Stimulated activated CD8-positive, alpha-beta memory T cell treated with anti-CD3 and anti-CD28 coated beads, Interleukin-4, amount 100 ng/mL, for 1 hour (primary cell): ENCODE measurements around the gene ATG5.
"Not testable (repeated sequence)": the region's sequence is repeated elsewhere in the genome, so short reads cannot be mapped to it uniquely, and the experiment has no call there.

Experiments
- DNase-seq, 2 donors: peaks; one replicate each; pipeline ENCODE4 v3.0.0-alpha.2; 2020; ENCODE audit warnings: low read depth in 2 of 2, low spot score in 1 of 2

The ATG5 gene

GRCh38 chr6:106159531-106159940 lies 166.0 kb downstream of the ATG5 start:
- DNase-seq = no peak

DNA sequence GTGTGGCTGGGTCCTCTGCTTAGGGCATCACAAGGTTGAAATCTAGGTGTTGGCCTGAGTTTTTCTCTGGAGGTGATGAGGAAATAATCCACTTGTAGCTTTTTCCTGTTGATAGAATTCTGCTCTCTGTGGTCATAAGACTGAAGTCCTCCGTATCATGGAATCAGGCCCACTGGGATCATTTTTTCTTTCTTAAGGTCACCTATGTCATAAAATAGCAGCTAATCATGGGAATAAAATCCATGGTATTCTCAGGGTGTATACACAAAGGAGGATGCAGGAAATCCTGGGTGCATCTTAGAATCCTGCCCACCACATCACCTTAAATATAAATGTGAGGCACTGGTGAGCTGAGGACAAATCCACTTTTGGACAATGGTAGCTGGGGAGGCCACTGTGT lies 166.7 kb downstream of the ATG5 start:
- DNase-seq = no peak

- no peak for DNase-seq
Observed at GRCh38 chr6:106156863-106157262, 168.7 kb downstream of the ATG5 start.

- no peak for DNase-seq
Observed at GRCh38 chr6:106156413-106156812, 169.1 kb downstream of the ATG5 start.

GRCh38 chr6:106155219-106155830 lies 170.2 kb downstream of the ATG5 start:
- no peak for DNase-seq

DNA sequence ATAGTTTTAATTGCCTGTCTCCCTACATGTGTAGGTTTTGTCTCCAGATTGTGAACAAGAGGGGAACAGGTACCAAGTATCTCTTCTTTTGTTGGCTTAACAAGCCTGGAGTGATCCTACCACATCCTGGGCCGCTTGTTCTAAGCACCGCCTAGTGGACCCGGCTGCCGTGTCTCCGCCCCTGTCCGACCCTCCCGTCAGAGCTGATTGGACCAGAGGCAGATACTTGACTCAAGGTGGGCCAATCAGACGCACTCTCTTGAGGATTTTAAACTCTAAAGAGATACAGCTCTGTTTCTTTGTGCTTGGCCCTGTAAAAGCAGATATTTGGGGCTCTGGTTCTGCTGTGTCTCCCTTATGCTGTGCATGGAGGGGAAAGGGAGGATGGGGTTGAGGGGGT lies 171.2 kb downstream of the ATG5 start:
- DNase-seq = no peak

DNA sequence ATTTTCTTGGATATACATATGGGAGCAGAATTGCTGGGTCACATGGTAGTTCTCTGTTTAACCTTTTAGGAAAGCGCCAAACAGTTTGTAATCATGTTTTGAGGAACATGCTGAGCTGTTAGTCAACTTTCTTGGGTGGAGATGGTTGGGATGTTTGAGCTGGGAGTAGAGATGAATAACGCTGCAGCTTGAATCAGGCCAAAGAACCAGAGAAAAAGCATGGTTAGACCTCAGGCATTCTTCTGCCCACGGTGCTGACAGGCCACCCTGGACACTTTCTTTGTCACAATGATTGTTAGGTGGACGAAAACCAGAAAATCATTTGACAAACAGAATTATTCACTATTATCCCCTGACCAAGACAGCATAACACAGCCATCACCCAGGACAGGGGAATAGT lies 172.6 kb downstream of the ATG5 start:
- no peak for DNase-seq

GRCh38 chr6:106152476-106152875 lies 173.1 kb downstream of the ATG5 start:
- DNase-seq = not testable (repeated sequence)

GRCh38 chr6:106149472-106150069 lies 176.0 kb downstream of the ATG5 start:
- DNase-seq = no peak

- no peak for DNase-seq
Observed at GRCh38 chr6:106147476-106147875, 178.1 kb downstream of the ATG5 start.

DNA sequence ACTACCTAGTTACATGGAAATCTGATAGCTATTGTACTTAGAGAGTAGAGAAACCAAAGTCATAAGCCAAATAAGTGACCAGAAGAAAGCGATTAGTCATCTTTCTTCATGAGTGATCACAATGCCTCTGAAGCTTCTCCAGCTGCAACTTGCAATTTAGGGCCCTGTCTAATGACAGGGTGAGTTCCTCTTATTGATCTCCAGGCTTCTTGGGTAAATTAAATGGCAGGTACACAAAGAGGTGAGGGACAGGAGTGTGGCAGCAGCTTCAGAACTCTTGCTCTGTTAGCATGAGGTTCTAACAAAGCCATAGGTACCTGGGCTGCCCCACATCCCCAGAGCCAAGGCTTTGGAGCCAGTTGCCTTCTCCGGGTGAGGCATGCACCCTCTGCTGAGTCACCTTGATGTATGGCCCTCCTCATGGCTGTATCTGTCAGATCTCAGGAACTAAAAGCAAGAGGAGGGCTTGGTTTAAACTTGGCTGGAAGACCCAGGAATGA lies 178.7 kb downstream of the ATG5 start:
- DNase-seq = no peak

GRCh38 chr6:106145741-106146227 lies 179.8 kb downstream of the ATG5 start:
- no peak for DNase-seq

GRCh38 chr6:106145144-106145543 lies 180.4 kb downstream of the ATG5 start:
- DNase-seq = no peak

DNA sequence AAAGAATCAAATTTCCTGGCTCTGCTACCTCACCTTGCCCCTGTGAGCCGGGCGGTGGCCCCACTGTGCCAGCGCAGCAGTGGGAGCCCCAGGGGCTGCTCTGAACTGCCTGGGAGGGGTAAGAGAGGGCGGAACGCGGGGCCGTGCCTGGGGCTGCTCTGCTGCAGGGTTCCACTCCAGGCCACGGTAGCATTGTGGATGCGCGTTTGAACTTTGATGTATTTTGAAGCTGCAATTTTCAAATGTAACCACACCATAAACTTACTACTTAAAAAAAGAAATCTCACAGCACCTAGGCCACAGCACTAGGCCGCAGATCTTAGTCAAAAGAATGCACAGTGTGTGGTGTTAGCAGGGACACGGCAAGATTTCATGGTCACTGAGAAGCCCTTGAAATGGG lies 181.9 kb downstream of the ATG5 start:
- no peak for DNase-seq

GRCh38 chr6:106142876-106143431 lies 182.6 kb downstream of the ATG5 start:
- DNase-seq = no peak

GRCh38 chr6:106141441-106142237 lies 183.9 kb downstream of the ATG5 start:
- no peak for DNase-seq

DNA sequence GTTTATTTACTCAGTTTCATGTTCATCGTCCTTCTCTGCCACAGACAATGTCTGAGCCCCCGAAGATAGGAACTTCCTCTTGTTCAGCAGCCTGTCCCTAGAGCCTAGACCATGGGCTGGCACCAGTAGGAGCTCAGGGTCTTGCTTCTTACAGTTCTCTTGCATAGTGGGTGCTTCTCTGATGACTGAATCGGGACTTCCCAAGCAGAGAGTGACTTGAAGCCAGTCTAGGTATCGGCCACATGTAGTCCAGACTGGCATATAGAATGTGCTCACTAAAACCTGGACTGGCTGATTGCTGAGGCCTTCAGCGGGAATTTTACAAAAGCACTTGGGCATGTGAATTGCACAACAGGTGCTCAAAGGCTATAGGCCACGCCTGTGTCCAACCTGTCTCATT lies 187.4 kb downstream of the ATG5 start:
- DNase-seq = no peak

GRCh38 chr6:106136845-106137244 lies 188.7 kb downstream of the ATG5 start:
- DNase-seq = no peak

GRCh38 chr6:106135911-106136571 lies 189.5 kb downstream of the ATG5 start:
- no peak for DNase-seq

DNA sequence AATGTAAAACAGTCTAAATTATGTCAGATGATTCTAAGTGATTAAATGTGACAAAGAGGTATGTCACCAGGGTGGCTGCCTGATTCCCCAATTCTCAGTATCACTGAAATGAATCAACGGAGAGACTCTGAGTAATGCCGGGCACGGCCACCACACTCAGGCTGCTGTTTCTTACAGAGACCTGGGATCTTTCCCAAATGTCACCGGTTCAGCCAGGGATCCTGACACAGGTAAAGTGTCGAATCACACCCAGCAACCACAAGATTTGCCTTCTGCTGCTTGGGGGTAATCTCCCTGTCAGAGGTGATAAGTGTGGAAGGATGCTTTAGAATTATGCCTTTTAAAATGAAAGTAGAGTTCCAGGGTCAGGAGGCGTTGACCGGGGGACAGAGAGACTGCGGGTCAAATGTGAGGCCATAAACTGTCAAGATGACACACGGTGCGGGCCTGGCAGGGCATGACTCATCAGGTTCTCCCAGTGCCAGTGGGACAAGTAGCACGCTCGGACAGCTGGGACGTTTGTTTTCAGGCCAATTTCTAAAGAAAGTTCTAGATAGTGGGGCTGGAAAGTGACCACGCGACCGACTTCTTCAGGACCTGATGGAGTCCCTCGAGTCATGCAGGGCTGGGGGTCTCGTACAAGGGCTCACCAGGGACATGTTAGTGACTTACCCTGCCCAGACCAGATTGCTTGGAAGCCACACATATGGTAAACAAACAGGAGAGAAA lies 190.5 kb downstream of the ATG5 start:
- no peak for DNase-seq
